Caco-2 (cell line): Measurements from ENCODE around the gene ACCS. TPM values are rescaled to one million over a fixed set of nuclear protein-coding genes. Genes with fewer than 3 reads are reported as not detected.

ENCODE experiments used
- BruUV-seq: library from RNA; stranded (reverse); fragments of 400-500 nt; replicated peaks from 2 replicates; lab custom pipeline; 2021; lab: Mats Ljungman, UMichigan
- CTCF ChIA-PET: fragments of 300-600 bp; sonication (Branson Sonifier 250); formaldehyde crosslinking; loops from one replicate; lab custom pipeline; 2022; ENCODE audit warnings: antibody characterized with exemption; lab: Charles Lee
- POLR2A ChIA-PET: fragments of 300-600 bp; sonication (Branson Sonifier 250); formaldehyde crosslinking; loops from one replicate; lab custom pipeline; 2022; ENCODE audit warnings: antibody characterized with exemption; lab: Charles Lee
- DNase-seq, 2 experiments: peaks; one replicate each; pipeline versions ENCODE4 v3.0.0 to v3.0.0-alpha.2; 2020 to 2022
- H3K27me3 ChIP-seq: replicated peaks from 2 replicates; pipeline ENCODE4 v1.6.0; 2011; ENCODE audit warnings: low read length; ENCODE audit not compliant: control insufficient read depth, insufficient read depth
- H3K36me3 ChIP-seq: 2 replicates; pipeline ENCODE4 v1.5.1; 2011; ENCODE audit warnings: low read length; ENCODE audit not compliant: control insufficient read depth, insufficient read depth
- H3K4me1 ChIP-seq: fragments of 250-450 bp; sonication (Bioruptor Pico); 2 replicates; pipeline ENCODE4 v1.5.1; 2020; ENCODE audit warnings: mild to moderate bottlenecking
- H3K4me3 ChIP-seq: 2 replicates; pipeline ENCODE4 v1.5.1; 2011; ENCODE audit warnings: low read depth, mild to moderate bottlenecking, control low read depth, low read length
- H3K9me3 ChIP-seq: fragments of 250-450 bp; sonication (Bioruptor Pico); 2 replicates; pipeline ENCODE4 v1.5.1; 2020; ENCODE audit warnings: mild to moderate bottlenecking, moderate library complexity
- H3K27ac Mint-ChIP-seq: one replicate; pipeline ENCODE4 v1.8.0; 2022; ENCODE audit warnings: mixed read lengths; ENCODE audit not compliant: unreplicated experiment
- H3K27me3 Mint-ChIP-seq: one replicate; pipeline ENCODE4 v1.8.0; 2022; ENCODE audit warnings: mixed read lengths; ENCODE audit not compliant: insufficient read depth, unreplicated experiment
- H3K36me3 Mint-ChIP-seq: one replicate; pipeline ENCODE4 v1.8.0; 2022; ENCODE audit warnings: mild to moderate bottlenecking, mixed read lengths; ENCODE audit not compliant: insufficient read depth, unreplicated experiment
- H3K4me1 Mint-ChIP-seq: one replicate; pipeline ENCODE4 v1.8.0; 2022; ENCODE audit warnings: low read depth, mixed read lengths; ENCODE audit not compliant: unreplicated experiment
- H3K4me3 Mint-ChIP-seq: one replicate; pipeline ENCODE4 v1.8.0; 2022; ENCODE audit warnings: mild to moderate bottlenecking, moderate library complexity, mixed read lengths; ENCODE audit not compliant: unreplicated experiment
- H3K9me3 Mint-ChIP-seq: one replicate; pipeline ENCODE4 v1.8.0; 2022; ENCODE audit warnings: mixed read lengths; ENCODE audit not compliant: unreplicated experiment
- CTCF ChIP-seq, 2 experiments: fragments of 200-600 bp in 1 of 2; IDR thresholded peaks; 1 replicate in 1 of 2; 2 replicates in 1 of 2; pipeline versions ENCODE4 v1.5.1 to v1.8.0; 2011 to 2022; ENCODE audit warnings: antibody characterized with exemption in 1 of 2, control low read depth in 1 of 2, inconsistent platforms in 1 of 2, low read depth in 1 of 2, low read length in 1 of 2, mild to moderate bottlenecking in 1 of 2, moderate library complexity in 1 of 2; ENCODE audit not compliant: insufficient read depth in 1 of 2, severe bottlenecking in 1 of 2, unreplicated experiment in 1 of 2
- intact Hi-C: fragments of 100-400 bp; cut with micrococcal nuclease; formaldehyde crosslinking; loops from one replicate; pipeline ENCODE4 v1.10.0; 2022; ENCODE audit not compliant: unreplicated experiment
- total RNA-seq: library from RNA; stranded (reverse); gene quantifications from 2 replicates; pipeline ENCODE4 v1.2.3, GENCODE V29; 2022

Gene ACCS
- total RNA-seq, 1 experiment from 2014 or later: 24.7 TPM

GRCh38 chr11:44113572-44113971 is 47.5 kb downstream of the ACCS start:
- Mint-ChIP-seq H3K9me3 (no peaks in the 10 kb centered on the region), H3K4me3 (no peak overlapping the region), H3K36me3 (peaks cover 51% of the 10 kb centered on the region), H3K4me1 (no peaks in the 10 kb centered on the region), H3K27ac (no peak overlapping the region), H3K27me3 (no peaks in the 10 kb centered on the region)
- Histone ChIP-seq H3K9me3 (no peaks in the 10 kb centered on the region), H3K36me3 (0 out of 2 replicates have a peak, but pooled peaks cover 1% of the 10 kb centered on the region), H3K27me3 (no peaks in the 10 kb centered on the region), H3K4me1 (no peaks in the 10 kb centered on the region), H3K4me3 (no peak overlapping the region)
- no peak for DNase-seq
- CTCF ChIA-PET: no interaction called here
- no TSS peak for BruUV-seq
- no peak for TF ChIP-seq CTCF (IDR thresholded peaks at IDR 0.05; ENCODE audit: insufficient read depth in 1 of 2, low read depth in 1 of 2, low read length in 1 of 2, severe bottlenecking in 1 of 2, unreplicated experiment in 1 of 2)
- intact Hi-C loops: no loop called here
- POLR2A ChIA-PET: no interaction called here

- Mint-ChIP-seq H3K4me3 (no peak overlapping the region), H3K27ac (no peak overlapping the region), H3K27me3 (no peaks in the 10 kb centered on the region), H3K4me1 (no peaks in the 10 kb centered on the region), H3K36me3 (peaks cover 54% of the 10 kb centered on the region), H3K9me3 (no peaks in the 10 kb centered on the region)
- ChIA-PET POLR2A (no interaction called here), CTCF (no interaction called here)
- Histone ChIP-seq H3K4me1 (no peaks in the 10 kb centered on the region), H3K4me3 (no peak overlapping the region), H3K9me3 (no peaks in the 10 kb centered on the region), H3K27me3 (no peaks in the 10 kb centered on the region), H3K36me3 (0 out of 2 replicates have a peak, but pooled peaks cover 1% of the 10 kb centered on the region)
- no TSS peak for BruUV-seq
- TF ChIP-seq CTCF (IDR thresholded peaks at IDR 0.05; ENCODE audit: insufficient read depth in 1 of 2, low read depth in 1 of 2, low read length in 1 of 2, severe bottlenecking in 1 of 2, unreplicated experiment in 1 of 2): no peak
- intact Hi-C loops: no loop called here
- no peak for DNase-seq
Measured at GRCh38 chr11:44116234-44116830, 50.3 kb downstream of the ACCS start.

- Histone ChIP-seq H3K36me3 (peaks cover 2% of the 10 kb centered on the region; the same call in 1 of the 2 replicates), H3K4me1 (no peaks in the 10 kb centered on the region), H3K4me3 (no peak overlapping the region), H3K9me3 (no peaks in the 10 kb centered on the region), H3K27me3 (no peaks in the 10 kb centered on the region)
- DNase-seq: peak in 1 of 2 experiments; percentile 28
- H3K4me1 Mint-ChIP-seq: no peaks in the 10 kb centered on the region
- no peak overlapping the region for H3K27ac Mint-ChIP-seq
- H3K36me3 Mint-ChIP-seq: peaks cover 33% of the 10 kb centered on the region
- intact Hi-C loops: no loop called here
- peak; percentile 34 to 58 for TF ChIP-seq CTCF (IDR thresholded peaks at IDR 0.05; ENCODE audit: insufficient read depth in 1 of 2, low read depth in 1 of 2, low read length in 1 of 2, severe bottlenecking in 1 of 2, unreplicated experiment in 1 of 2)
- POLR2A ChIA-PET: no interaction called here
- CTCF ChIA-PET: interaction anchor here (0.7 to 1.5 kb wide), 4 partner anchors 16 to 473 kb away, joined by 4 to 7 read pairs (median 4); no protein-coding TSS in a partner anchor
- H3K27me3 Mint-ChIP-seq: no peaks in the 10 kb centered on the region
- no peak overlapping the region for H3K4me3 Mint-ChIP-seq
- BruUV-seq: no TSS peak
- H3K9me3 Mint-ChIP-seq: no peaks in the 10 kb centered on the region
Measured at GRCh38 chr11:44120169-44120568, 54.1 kb downstream of the ACCS start.
